SK-N-MC (cell line): ENCODE measurements around the gene MRTFA.

Source experiments
- EZH2 ChIP-seq: fragments of 200-600 bp; sonication (generic); IDR thresholded peaks from one replicate; pipeline ENCODE4 v1.6.1; 2017; ENCODE audit warnings: antibody characterized with exemption
- FOXP2 ChIP-seq: optimal IDR thresholded peaks from 2 replicates; pipeline ENCODE3; 2011; ENCODE audit warnings: mild to moderate bottlenecking, moderate library complexity; ENCODE audit not compliant: insufficient read depth; ENCODE audit errors: extremely low read length, control extremely low read depth
- POLR2AphosphoS5 ChIP-seq: IDR thresholded peaks from 2 replicates; pipeline ENCODE4 v1.6.1; 2012; ENCODE audit warnings: mild to moderate bottlenecking, low read depth, low read length, borderline replicate concordance

DNA sequence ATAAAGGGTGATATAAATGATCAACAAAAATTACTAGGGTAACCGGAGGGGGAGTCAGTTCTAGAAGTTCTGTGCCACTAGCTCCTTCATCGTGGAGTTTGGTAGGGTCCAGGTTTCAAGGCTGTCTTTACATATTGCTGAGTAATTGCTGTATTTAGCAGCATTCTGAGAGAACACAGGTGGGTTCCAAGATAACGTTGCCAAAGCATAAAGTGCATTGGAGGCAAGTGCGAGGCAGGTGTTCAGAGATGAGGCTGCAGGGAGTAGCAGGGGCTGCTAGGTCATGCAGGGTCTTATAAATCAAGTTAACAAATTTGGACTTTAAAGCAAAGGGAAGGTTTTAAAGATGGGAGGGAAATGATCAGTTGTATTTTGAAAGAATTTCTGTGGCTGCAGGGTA is 248.3 kb downstream of the MRTFA start:
- no peak for TF ChIP-seq EZH2
- TF ChIP-seq POLR2AphosphoS5, result no peak
- TF ChIP-seq FOXP2, result no peak
